ENCODE data around the gene NUP58. TPM values are rescaled to one million over a fixed set of nuclear protein-coding genes. Genes with fewer than 3 reads are reported as not detected.

Gene NUP58
- total RNA-seq (10 to 100 TPM; 25.4 to 43.3 TPM), polyA plus RNA-seq (1 to 10 TPM; 6.5 to 6.7 TPM)

- peaks cover 5 to 36% (median 20%) of the 10 kb centered on the region in 4 donors for H3K4me1 ChIP-seq (ENCODE audit: control insufficient read depth in 4 of 4, insufficient read depth in 4 of 4, low read length in 3 of 4)
- no peaks in the 10 kb centered on the region for H3K36me3 ChIP-seq (ENCODE audit: control insufficient read depth in 4 of 4, insufficient read depth in 3 of 4, low read depth in 1 of 4, low read length in 3 of 4)
- peak within 1 kb of the TSS; percentile 99 for H3K27ac ChIP-seq (ENCODE audit: low read depth in 1 of 2, low read length in 2 of 2)
- H3K27me3 ChIP-seq (ENCODE audit: control insufficient read depth in 4 of 4, insufficient read depth in 4 of 4, low read length in 3 of 4), result no peaks in the 10 kb centered on the region
- peak; percentile 93 for DNase-seq (ENCODE audit: low spot score)
- H3K9me3 ChIP-seq (ENCODE audit: control insufficient read depth in 4 of 4, low read length in 3 of 4), result peaks cover 0 to 2% (median 0%) of the 10 kb centered on the region in 4 donors
- peak within 1 kb of the TSS; percentile 73 to 99 (median 97) for H3K4me3 ChIP-seq (ENCODE audit: low read depth in 1 of 3, low read length in 3 of 3)
- WGBS, result under 1% methylated on average over 64 of the region's 64 CpGs
- TF ChIP-seq EGR1 (IDR thresholded peaks at IDR 0.05; ENCODE audit: low read depth in 2 of 2), result peak in 1 of 2 donors; percentile 91
- peak; percentile 88 for TF ChIP-seq YY1 (IDR thresholded peaks at IDR 0.05)
- peak; percentile 52 to 93 for TF ChIP-seq GABPA (IDR thresholded peaks at IDR 0.05 in 1 of 2, conservative IDR thresholded peaks at IDR 0.05 in 1 of 2)
- no peak for TF ChIP-seq ATF3 (IDR thresholded peaks at IDR 0.05)
- peak in 1 of 2 donors; percentile 34 for TF ChIP-seq HNF4A (conservative IDR thresholded peaks at IDR 0.05)
- TF ChIP-seq FOXA2 (IDR thresholded peaks at IDR 0.05), result no peak
- TF ChIP-seq NR2F2 (IDR thresholded peaks at IDR 0.05), result no peak
- peak; percentile 70 for TF ChIP-seq SP1 (IDR thresholded peaks at IDR 0.05)
- peak; percentile 5 to 22 for TF ChIP-seq RAD21 (IDR thresholded peaks at IDR 0.05)
- TF ChIP-seq REST (IDR thresholded peaks at IDR 0.05), result peak; percentile 85
- TF ChIP-seq ZBTB33 (IDR thresholded peaks at IDR 0.05), result peak; percentile 94
- TF ChIP-seq HNF4G (IDR thresholded peaks at IDR 0.05), result no peak
- peak; percentile 98 for TF ChIP-seq MAX (IDR thresholded peaks at IDR 0.05)
- TF ChIP-seq FOXA1 (IDR thresholded peaks at IDR 0.05), result peak; percentile 66
- peak; percentile 23 to 54 for TF ChIP-seq RXRA (IDR thresholded peaks at IDR 0.05)
- H3K9ac ChIP-seq (ENCODE audit: low read depth in 1 of 2, low read length in 2 of 2), result peak within 1 kb of the TSS; percentile 82 to 98
Observed at GRCh38 chr13:25301347-25302113, at the start of gene NUP58. NUP58 (plus strand) TSS chr13:25301625; CDS start chr13:25301774, 149 bp downstream.

GRCh38 chr13:25252225-25252624 lies 49.2 kb upstream of the NUP58 start:
- peak; percentile 67 for TF ChIP-seq SP1 (IDR thresholded peaks at IDR 0.05)
- peak; percentile 59 to 72 for TF ChIP-seq HNF4A (conservative IDR thresholded peaks at IDR 0.05)
- TF ChIP-seq MAX (IDR thresholded peaks at IDR 0.05), result no peak
- TF ChIP-seq YY1 (IDR thresholded peaks at IDR 0.05), result no peak
- TF ChIP-seq RXRA (IDR thresholded peaks at IDR 0.05), result peak; percentile 53 to 54
- no peak for TF ChIP-seq CTCF (IDR thresholded peaks at IDR 0.05; ENCODE audit: low read depth, low read length, missing input control)
- Histone ChIP-seq H3K4me1 (ENCODE audit: control insufficient read depth in 4 of 4, insufficient read depth in 4 of 4, low read length in 3 of 4) (peaks cover 4 to 11% (median 7%) of the 10 kb centered on the region in 4 donors), H3K9me3 (ENCODE audit: control insufficient read depth in 4 of 4, low read length in 3 of 4) (no peaks in the 10 kb centered on the region), H3K27ac (ENCODE audit: low read depth in 1 of 2, low read length in 2 of 2) (no peak overlapping the region), H3K36me3 (ENCODE audit: control insufficient read depth in 4 of 4, insufficient read depth in 3 of 4, low read depth in 1 of 4, low read length in 3 of 4) (peaks cover 2 to 11% (median 7%) of the 10 kb centered on the region in 4 donors), H3K9ac (ENCODE audit: low read depth in 1 of 2, low read length in 2 of 2) (no peak overlapping the region), H3K4me3 (ENCODE audit: low read depth in 1 of 3, low read length in 3 of 3) (no peak overlapping the region), H3K27me3 (ENCODE audit: control insufficient read depth in 4 of 4, insufficient read depth in 4 of 4, low read length in 3 of 4) (no peaks in the 10 kb centered on the region)
- DNase-seq (ENCODE audit: low spot score), result no peak
- WGBS, result 33% methylated on average over 4 of the region's 4 CpGs
